H1 (cell line): Measurements from ENCODE around the gene ACTG1. TPM values are rescaled to one million over a fixed set of nuclear protein-coding genes. Genes with fewer than 3 reads are reported as not detected.

ENCODE experiments used
- ATF3 ChIP-seq: IDR thresholded peaks from 2 replicates; pipeline ENCODE4 v1.6.1; 2011; ENCODE audit warnings: low read depth, mild to moderate bottlenecking, low read length; ENCODE audit not compliant: insufficient read depth
- EGR1 ChIP-seq: IDR thresholded peaks from 2 replicates; pipeline ENCODE4 v1.6.1; 2011; ENCODE audit warnings: low read depth, low read length, borderline replicate concordance
- EZH2 ChIP-seq: fragments of 200-600 bp; sonication (generic); IDR thresholded peaks from 2 replicates; pipeline ENCODE4 v1.7.1; 2012; ENCODE audit warnings: low read depth, mild to moderate bottlenecking, moderate library complexity, low read length, inconsistent platforms; ENCODE audit not compliant: severe bottlenecking
- FOSL1 ChIP-seq: IDR thresholded peaks from 2 replicates; pipeline ENCODE4 v1.6.1; 2011; ENCODE audit warnings: mild to moderate bottlenecking, low read depth, low read length, moderate library complexity; ENCODE audit not compliant: insufficient read depth
- JUND ChIP-seq: IDR thresholded peaks from 2 replicates; pipeline ENCODE4 v1.6.1; 2011; ENCODE audit warnings: mild to moderate bottlenecking, improper control_type of control experiment, low read length
- KDM1A ChIP-seq: fragments of 200-600, 300-600 bp; sonication (generic); IDR thresholded peaks from 2 replicates; pipeline ENCODE4 v1.7.1; 2016; ENCODE audit warnings: mild to moderate bottlenecking, low read length, borderline replicate concordance
- KDM5A ChIP-seq: fragments of 200-600 bp; IDR thresholded peaks from 2 replicates; pipeline ENCODE4 v1.7.1; 2012; ENCODE audit warnings: mild to moderate bottlenecking, low read length, inconsistent platforms, mixed read lengths
- MAX ChIP-seq: IDR thresholded peaks from 2 replicates; pipeline ENCODE4 v1.6.1; 2012; ENCODE audit warnings: inconsistent platforms
- NRF1 ChIP-seq: IDR thresholded peaks from 2 replicates; pipeline ENCODE4 v1.6.1; 2011; ENCODE audit warnings: mild to moderate bottlenecking, low read depth, low read length, improper control_type of control experiment
- PHF8 ChIP-seq: fragments of 200-600 bp; sonication (generic); conservative IDR thresholded peaks from 2 replicates; pipeline ENCODE4 v1.7.1; 2012; ENCODE audit warnings: low read depth, mild to moderate bottlenecking, inconsistent platforms, low read length, moderate library complexity
- POLR2AphosphoS5 ChIP-seq: IDR thresholded peaks from 2 replicates; pipeline ENCODE4 v1.6.1; 2011; ENCODE audit warnings: low read depth, low read length
- POU5F1 ChIP-seq: IDR thresholded peaks from 2 replicates; pipeline ENCODE4 v1.6.1; 2011; ENCODE audit warnings: low read depth, mild to moderate bottlenecking, low read length, moderate library complexity
- RAD21 ChIP-seq, 2 experiments: IDR thresholded peaks in 1 of 2; conservative IDR thresholded peaks in 1 of 2; 2 replicates each; pipeline ENCODE4 v1.6.1; 2011; ENCODE audit warnings: low read depth in 2 of 2, low read length in 2 of 2, improper control_type of control experiment in 1 of 2, inconsistent platforms in 1 of 2, mild to moderate bottlenecking in 1 of 2, moderate library complexity in 1 of 2
- RBBP5 ChIP-seq: IDR thresholded peaks from 2 replicates; pipeline ENCODE4 v1.7.1; 2012; ENCODE audit warnings: low read depth, mild to moderate bottlenecking, inconsistent platforms, low read length, moderate library complexity, borderline replicate concordance
- RNF2 ChIP-seq: fragments of 200-900, 300-1000 bp; sonication (generic); IDR thresholded peaks from 2 replicates; pipeline ENCODE4 v1.7.1; 2016; ENCODE audit warnings: borderline replicate concordance, low read depth, mild to moderate bottlenecking, antibody characterized with exemption, low read length; ENCODE audit not compliant: poor library complexity, severe bottlenecking; ENCODE audit errors: missing control alignments
- SIRT6 ChIP-seq: IDR thresholded peaks from one replicate; pipeline ENCODE4 v1.7.1; 2012; ENCODE audit warnings: low read length, inconsistent platforms
- SIX5 ChIP-seq: IDR thresholded peaks from 2 replicates; pipeline ENCODE4 v1.6.1; 2011; ENCODE audit warnings: mild to moderate bottlenecking, low read depth, low read length
- SP1 ChIP-seq: IDR thresholded peaks from 2 replicates; pipeline ENCODE4 v1.6.1; 2011; ENCODE audit warnings: low read depth, low read length
- SP4 ChIP-seq: IDR thresholded peaks from 2 replicates; pipeline ENCODE4 v1.6.1; 2012; ENCODE audit warnings: low read length, inconsistent platforms
- SRF ChIP-seq: IDR thresholded peaks from 2 replicates; pipeline ENCODE4 v1.6.1; 2011; ENCODE audit warnings: mild to moderate bottlenecking, low read depth, low read length, moderate library complexity
- TAF1 ChIP-seq: IDR thresholded peaks from 2 replicates; pipeline ENCODE4 v1.6.1; 2011; ENCODE audit warnings: mild to moderate bottlenecking, low read depth, low read length
- TEAD4 ChIP-seq: IDR thresholded peaks from 2 replicates; pipeline ENCODE4 v1.6.1; 2012; ENCODE audit warnings: low read depth, low read length, inconsistent platforms, mixed read lengths
- YY1 ChIP-seq: IDR thresholded peaks from 2 replicates; pipeline ENCODE4 v1.6.1; 2011; ENCODE audit warnings: low read depth, mild to moderate bottlenecking, low read length
- polyA plus RNA-seq, 7 experiments: library from polyadenylated mRNA; depleted of rRNA in 3 of 7; stranded (reverse) in 5 of 7; unstranded in 2 of 7; fragments of >200 nt in 5 of 7; fragments of 200-250 nt in 2 of 7; gene quantifications; 1 replicate in 5 of 7; 2 replicates in 1 of 7; 4 replicates in 1 of 7; pipeline versions ENCODE4 v1.2.1 to v1.2.3, GENCODE V29; 2011 to 2013; ENCODE audit warnings: missing spikeins in 2 of 7, mixed read lengths in 2 of 7
- total RNA-seq: library from RNA; stranded (reverse); fragmentation: NEBNext Ultra II Directional; extraction: Animal tissue kit (Norgen Biotek cat#: 25700); gene quantifications from 2 replicates; pipeline ENCODE4 v1.2.1, GENCODE V29; 2021

The ACTG1 gene
- total and polyA plus RNA-seq, 2 of the 8 experiments (the other 6 are each of a cell fraction or from before 2014, with no cell fraction given): 3,535 to 5,010 TPM

- no peak for TF ChIP-seq RBBP5
- TF ChIP-seq SP4: no peak
- peak; percentile 50; the same call in 1 of the 2 replicates for TF ChIP-seq YY1
- no peak for TF ChIP-seq RNF2
- no peak for TF ChIP-seq FOSL1
- TF ChIP-seq POU5F1: no peak
- TF ChIP-seq PHF8: 0 out of 2 replicates have a peak, but pooled peaks have one; percentile 29
- TF ChIP-seq KDM1A: 0 out of 2 replicates have a peak, but pooled peaks have one; percentile 26
- peak in 1 of 2 experiments; percentile 35; a peak in 3 of 4 replicates for TF ChIP-seq RAD21 (IDR thresholded peaks at IDR 0.05 in 1 of 2, conservative IDR thresholded peaks at IDR 0.05 in 1 of 2; ENCODE audit: low read depth in 2 of 2, low read length in 2 of 2)
- TF ChIP-seq SP1: no peak
- no peak for TF ChIP-seq POLR2AphosphoS5
- no peak for TF ChIP-seq SIRT6
- TF ChIP-seq JUND: peak; percentile 46; the same call in 1 of the 2 replicates
- TF ChIP-seq NRF1: no peak
- TF ChIP-seq SRF: no peak
- no peak for TF ChIP-seq EGR1
- no peak for TF ChIP-seq SIX5
- peak; percentile 13; the same call in 1 of the 2 replicates for TF ChIP-seq MAX
- TF ChIP-seq TAF1: no peak
- TF ChIP-seq EZH2: no peak
- no peak for TF ChIP-seq KDM5A
- TF ChIP-seq TEAD4: no peak
- no peak for TF ChIP-seq ATF3
Observed at GRCh38 chr17:81519284-81520020, 6.9 kb upstream of the ACTG1 start (continued).
